Purkinje cell (primary cell): ENCODE data around the gene BCL11B. TPM values are rescaled to one million over a fixed set of nuclear protein-coding genes. Genes with fewer than 3 reads are reported as not detected.

Source experiments
- polyA plus RNA-seq: library from polyadenylated mRNA; unstranded; fragments of >200 nt; fragmentation: Nextera tagmentation; gene quantifications from 2 replicates; pipeline ENCODE4 v1.2.1, GENCODE V29; 2014

The BCL11B gene
- 0.26 TPM in 1 of 2 replicates, not detected in the other for polyA plus RNA-seq

DNA sequence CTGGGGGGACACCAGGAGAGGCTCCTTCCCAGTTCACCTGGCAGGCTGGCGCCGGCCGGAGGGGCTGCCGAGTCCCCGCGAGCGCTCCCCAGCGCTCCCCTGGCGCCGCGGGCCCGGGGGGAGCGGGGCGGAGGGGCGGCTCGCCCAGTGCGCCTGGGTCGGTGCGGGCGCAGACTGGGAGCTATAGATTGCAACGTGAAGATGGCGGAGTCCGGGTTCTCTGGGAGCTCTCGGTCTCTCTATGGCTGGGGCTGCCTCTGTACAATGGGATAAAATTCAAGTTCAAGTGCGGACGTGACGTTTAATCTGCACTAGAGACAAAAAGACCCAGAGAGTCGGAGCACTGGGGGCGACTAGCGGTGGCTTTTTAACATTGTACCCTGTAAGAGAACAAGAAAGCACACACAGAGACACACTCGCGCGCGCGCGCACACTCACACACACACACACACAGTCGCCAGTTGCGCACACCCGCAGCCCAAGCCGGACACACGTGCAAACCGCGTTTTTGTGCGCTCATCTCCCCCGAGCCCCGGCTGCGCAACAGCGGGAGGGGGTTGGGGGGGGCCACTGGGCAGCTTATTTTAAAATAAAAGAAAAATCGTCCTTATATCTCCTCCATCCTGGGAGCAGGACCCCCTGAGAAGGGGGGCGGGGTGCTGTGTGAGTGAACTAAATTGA, at the start of gene BCL11B:
TSS of gene BCL11B (minus strand) at position 247 of the 681 bp plus-strand sequence. CDS start 979 bp downstream, outside the sequence.

Other genes starting within 250 kb of the BCL11B start
- gene SETD3, start 208.7 kb upstream of the BCL11B start, polyA plus RNA-seq: 35.2 and 36.0 TPM in 2 replicates
- gene CCNK, start 209.2 kb upstream of the BCL11B start, polyA plus RNA-seq: 14.7 and 22.2 TPM in 2 replicates